ENCODE results near the gene PCBP1. TPM values are rescaled to one million over a fixed set of nuclear protein-coding genes. Genes with fewer than 3 reads are reported as not detected.

The PCBP1 gene
- total and polyA plus RNA-seq, 2 experiments from 2014 or later: 212 to 393 TPM

- no peak overlapping the region for H2AFZ ChIP-seq
- no peaks in the 10 kb centered on the region for H3K9me2 ChIP-seq (ENCODE audit: insufficient read depth)
- peaks cover 18% of the 10 kb centered on the region for H3K4me1 ChIP-seq (ENCODE audit: insufficient read depth)
- H3K4me1 Mint-ChIP-seq: peaks cover 32% of the 10 kb centered on the region
- peak overlapping the region; percentile 100 for H3K27ac ChIP-seq (ENCODE audit: low read depth)
- no peak for DNase-seq (ENCODE audit: low spot score)
- H3F3A ChIP-seq (replicated peaks; ENCODE audit: low read depth): peaks cover 39% of the 10 kb centered on the region
- H3K4me2 ChIP-seq: peak overlapping the region; percentile 93
- no peaks in the 10 kb centered on the region for H3K27me3 ChIP-seq (ENCODE audit: insufficient read depth)
- H3K4me3 Mint-ChIP-seq: peak overlapping the region; percentile 97
- H3K9me3 Mint-ChIP-seq: peaks cover 11% of the 10 kb centered on the region
- peak overlapping the region; percentile 100 for H3K27ac Mint-ChIP-seq
- ATAC-seq: no peak
- TF ChIP-seq POLR2AphosphoS5 (IDR thresholded peaks at IDR 0.05; ENCODE audit: low read depth) (no peak), CTCF (conservative IDR thresholded peaks at IDR 0.05; ENCODE audit: low read depth in 2 of 2) (no peak), EZH2phosphoT487 (IDR thresholded peaks at IDR 0.05; ENCODE audit: unreplicated experiment) (no peak), CREB1 (CRISPR knock-in tag; IDR thresholded peaks at IDR 0.05; ENCODE audit: low read depth) (no peak), JUNB (IDR thresholded peaks at IDR 0.05; ENCODE audit: unreplicated experiment) (no peak), ZNF114 (CRISPR knock-in tag; IDR thresholded peaks at IDR 0.05) (no peak), ZNF331 (CRISPR knock-in tag; IDR thresholded peaks at IDR 0.05; ENCODE audit: low read depth) (no peak)
- TF ChIP-seq, protein P1, sequence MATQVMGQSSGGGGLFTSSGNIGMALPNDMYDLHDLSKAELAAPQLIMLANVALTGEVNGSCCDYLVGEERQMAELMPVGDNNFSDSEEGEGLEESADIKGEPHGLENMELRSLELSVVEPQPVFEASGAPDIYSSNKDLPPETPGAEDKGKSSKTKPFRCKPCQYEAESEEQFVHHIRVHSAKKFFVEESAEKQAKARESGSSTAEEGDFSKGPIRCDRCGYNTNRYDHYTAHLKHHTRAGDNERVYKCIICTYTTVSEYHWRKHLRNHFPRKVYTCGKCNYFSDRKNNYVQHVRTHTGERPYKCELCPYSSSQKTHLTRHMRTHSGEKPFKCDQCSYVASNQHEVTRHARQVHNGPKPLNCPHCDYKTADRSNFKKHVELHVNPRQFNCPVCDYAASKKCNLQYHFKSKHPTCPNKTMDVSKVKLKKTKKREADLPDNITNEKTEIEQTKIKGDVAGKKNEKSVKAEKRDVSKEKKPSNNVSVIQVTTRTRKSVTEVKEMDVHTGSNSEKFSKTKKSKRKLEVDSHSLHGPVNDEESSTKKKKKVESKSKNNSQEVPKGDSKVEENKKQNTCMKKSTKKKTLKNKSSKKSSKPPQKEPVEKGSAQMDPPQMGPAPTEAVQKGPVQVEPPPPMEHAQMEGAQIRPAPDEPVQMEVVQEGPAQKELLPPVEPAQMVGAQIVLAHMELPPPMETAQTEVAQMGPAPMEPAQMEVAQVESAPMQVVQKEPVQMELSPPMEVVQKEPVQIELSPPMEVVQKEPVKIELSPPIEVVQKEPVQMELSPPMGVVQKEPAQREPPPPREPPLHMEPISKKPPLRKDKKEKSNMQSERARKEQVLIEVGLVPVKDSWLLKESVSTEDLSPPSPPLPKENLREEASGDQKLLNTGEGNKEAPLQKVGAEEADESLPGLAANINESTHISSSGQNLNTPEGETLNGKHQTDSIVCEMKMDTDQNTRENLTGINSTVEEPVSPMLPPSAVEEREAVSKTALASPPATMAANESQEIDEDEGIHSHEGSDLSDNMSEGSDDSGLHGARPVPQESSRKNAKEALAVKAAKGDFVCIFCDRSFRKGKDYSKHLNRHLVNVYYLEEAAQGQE (IDR thresholded peaks at IDR 0.05; ENCODE audit: unreplicated experiment): no peak
- TF ChIP-seq, protein P2, sequence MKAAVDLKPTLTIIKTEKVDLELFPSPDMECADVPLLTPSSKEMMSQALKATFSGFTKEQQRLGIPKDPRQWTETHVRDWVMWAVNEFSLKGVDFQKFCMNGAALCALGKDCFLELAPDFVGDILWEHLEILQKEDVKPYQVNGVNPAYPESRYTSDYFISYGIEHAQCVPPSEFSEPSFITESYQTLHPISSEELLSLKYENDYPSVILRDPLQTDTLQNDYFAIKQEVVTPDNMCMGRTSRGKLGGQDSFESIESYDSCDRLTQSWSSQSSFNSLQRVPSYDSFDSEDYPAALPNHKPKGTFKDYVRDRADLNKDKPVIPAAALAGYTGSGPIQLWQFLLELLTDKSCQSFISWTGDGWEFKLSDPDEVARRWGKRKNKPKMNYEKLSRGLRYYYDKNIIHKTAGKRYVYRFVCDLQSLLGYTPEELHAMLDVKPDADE (IDR thresholded peaks at IDR 0.05): no peak
- 0 out of 2 replicates have a peak, but pooled peaks cover 5% of the 10 kb centered on the region for H4K20me1 ChIP-seq (replicated peaks; ENCODE audit: insufficient read depth)
- H3K36me3 Mint-ChIP-seq (ENCODE audit: low read depth): peaks cover 35% of the 10 kb centered on the region
- peaks cover 22% of the 10 kb centered on the region for H3K79me2 ChIP-seq (replicated peaks; ENCODE audit: insufficient read depth)
- H3K36me3 ChIP-seq (ENCODE audit: insufficient read depth): peaks cover 6% of the 10 kb centered on the region; the same call in 1 of the 2 replicates
- H3K4me3 ChIP-seq: peak overlapping the region; percentile 85
- H3K27me3 Mint-ChIP-seq (ENCODE audit: insufficient read depth, low read depth, poor library complexity): peaks cover 44% of the 10 kb centered on the region
Observed at GRCh38 chr2:70088598-70089219, 1.4 kb downstream of the PCBP1 start.
